HG03025 (cell line): ENCODE data around the gene CEACAM21.

Experiments used
- ATAC-seq: cut with Tn5 transposase; IDR thresholded peaks from one replicate; pipeline ENCODE4 v1.9.1; 2021; ENCODE audit warnings: mild to moderate bottlenecking, moderate library complexity; ENCODE audit not compliant: unreplicated experiment, low FRiP score

CEACAM21 gene

GRCh38 chr19:41575998-41576397 lies at the start of gene CEACAM21:
TSS of gene CEACAM21 (plus strand) at chr19:41576166. CDS start at chr19:41576275, 109 bp downstream.
- peak; percentile 71 for ATAC-seq

DNA sequence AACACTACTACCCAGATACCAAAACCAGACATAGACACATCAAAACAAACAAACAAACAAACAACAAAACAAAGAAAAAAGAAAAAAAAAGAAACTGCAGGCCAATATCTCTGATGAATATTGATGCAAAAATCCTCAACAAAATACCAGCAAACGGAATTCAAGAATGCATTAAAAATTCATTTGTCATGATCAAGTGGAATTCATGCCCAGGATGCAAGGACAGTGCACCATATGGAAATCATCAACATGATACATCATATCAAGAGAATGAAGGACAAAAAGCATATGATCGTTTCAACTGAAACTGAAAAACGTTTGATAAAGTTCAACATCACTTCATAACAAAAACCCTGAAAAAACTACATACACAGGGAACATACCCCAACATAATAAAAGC lies 48.9 kb upstream of the CEACAM21 start:
- no peak for ATAC-seq

GRCh38 chr19:41528106-41528505 lies 47.9 kb upstream of the CEACAM21 start:
- no peak for ATAC-seq

DNA sequence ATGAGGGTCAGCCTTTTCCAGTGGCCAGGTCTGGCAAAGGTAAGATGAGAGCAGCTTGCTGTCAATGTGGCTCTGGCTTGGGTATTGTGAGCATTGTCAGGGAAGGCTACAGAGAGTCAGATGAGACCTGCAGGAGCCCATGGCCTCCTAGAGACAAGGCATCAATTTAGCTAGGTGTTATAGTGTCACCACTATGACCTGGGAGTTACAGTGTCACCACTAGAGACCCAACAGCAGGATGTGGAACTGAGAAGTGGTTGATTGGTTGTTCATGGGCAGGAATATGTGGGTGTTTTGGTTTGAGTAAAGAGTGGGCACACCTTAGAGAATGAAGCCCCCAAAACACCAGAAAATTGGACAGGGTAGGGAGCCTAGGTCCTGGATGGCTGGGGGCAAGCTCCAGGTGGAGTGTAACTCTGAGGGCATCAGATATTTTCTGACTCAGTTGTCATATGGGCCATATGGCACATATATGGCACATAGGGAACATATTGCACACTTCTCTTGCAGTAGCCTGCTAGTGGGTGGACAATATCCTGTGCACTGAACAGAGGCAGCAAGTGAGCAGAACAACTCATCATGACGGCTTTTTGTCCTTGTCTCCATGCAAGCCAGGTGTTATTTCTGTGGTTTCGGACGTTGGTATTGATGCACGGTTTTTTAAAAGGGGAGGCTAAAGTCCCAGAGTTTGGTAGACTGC lies 46.3 kb upstream of the CEACAM21 start:
- ATAC-seq: no peak

DNA sequence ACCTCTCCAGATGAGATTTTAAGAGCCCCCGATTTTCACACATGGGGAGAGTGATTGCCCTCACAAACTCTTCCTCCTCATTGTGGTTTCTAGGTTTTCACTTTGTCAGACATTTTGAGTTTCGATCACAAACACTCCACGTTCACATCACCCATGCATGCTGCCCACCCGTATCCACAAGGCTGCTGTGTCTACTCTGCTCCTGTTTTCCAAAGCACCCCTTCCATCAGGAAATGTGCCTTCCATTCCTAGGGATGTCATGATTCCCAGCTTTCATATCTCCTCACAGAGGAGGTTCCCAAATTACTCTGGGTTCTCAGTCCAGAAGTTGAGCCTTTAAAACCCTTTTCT lies 45.8 kb upstream of the CEACAM21 start:
- no peak for ATAC-seq

DNA sequence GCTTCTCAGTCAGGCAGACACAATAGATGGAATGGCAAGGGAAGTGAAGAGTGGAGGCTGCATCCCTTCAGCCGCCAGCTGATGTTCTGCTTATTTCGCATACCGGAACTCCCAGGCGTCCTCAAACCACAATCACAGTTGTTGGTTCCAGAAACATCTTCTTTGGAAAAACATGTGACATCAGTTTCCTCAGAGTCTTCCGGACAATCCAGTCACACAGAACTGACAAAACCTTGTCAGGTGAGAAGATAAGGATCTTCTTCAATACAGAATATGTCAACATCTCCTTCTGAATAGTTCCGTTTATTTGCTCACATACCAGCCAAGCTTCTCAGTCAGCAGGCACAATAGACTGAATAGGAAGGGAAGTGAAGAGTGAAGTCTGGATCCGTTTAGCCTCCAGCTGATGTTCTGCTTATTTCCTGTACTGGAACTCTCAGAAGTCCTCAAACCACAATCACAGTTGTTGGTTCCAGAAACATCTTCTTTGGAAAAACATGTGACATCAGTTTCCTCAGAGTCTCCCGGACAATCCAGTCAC lies 45.1 kb upstream of the CEACAM21 start:
- no peak for ATAC-seq

DNA sequence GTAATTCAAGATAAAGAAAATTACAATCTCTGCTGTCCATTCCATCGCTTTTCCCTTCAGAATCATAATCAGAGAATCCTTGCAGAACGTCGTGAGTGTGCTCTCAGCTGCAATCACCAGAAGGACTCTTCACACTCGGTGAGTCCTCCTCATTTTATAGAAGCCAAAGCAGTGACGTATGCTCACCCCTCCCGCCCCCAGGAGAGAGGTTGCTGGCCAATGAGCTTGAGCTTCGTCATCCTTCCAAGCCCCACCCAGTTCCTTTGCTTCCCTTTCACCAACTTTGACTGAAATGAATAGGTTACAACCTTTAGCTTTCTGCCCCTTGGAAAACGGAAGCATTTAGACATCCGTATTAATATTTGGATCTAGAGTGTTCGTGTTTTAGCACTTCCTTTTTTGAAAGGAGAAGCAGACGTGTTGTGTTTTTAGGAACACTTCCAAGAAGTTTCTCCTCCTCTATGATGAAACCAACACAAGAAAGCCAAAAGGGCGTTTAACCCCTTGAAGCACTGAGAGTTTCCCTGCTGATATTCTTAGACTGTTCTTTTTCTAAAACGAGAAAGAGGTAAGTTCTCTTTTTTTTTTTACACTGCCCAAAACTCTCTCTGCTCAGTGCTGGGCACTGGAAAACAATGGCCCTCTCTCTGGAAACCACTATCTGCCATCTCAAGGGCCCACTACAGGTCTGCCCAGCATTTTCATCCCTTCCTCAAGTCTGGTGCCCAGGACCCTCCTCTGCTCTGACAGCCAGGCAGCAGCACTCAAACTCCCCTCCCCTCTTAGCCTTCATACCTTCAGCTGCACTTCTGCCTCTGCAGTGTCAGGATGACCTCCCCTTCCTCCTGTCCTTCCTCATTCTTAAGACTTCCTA lies 44.3 kb upstream of the CEACAM21 start:
- ATAC-seq: no peak

DNA sequence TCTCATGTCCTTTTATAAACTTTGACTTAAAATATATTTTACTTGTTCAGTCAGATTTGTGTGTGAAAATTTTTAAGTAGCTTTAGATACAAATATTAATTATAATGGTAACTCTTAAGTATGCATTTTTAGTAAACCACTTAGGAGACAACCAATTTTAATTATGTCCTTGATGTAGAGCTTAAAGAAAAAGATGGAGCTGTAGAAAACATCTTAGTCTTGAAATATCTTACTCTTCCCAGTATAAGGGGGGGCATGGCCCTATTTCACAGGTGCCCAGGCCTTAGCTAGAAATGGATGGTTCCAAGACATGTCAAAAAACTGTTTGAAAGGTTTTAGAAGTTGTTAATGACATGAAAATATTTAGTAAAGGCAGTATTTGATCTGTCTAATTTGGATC lies 43.4 kb upstream of the CEACAM21 start:
- no peak for ATAC-seq

GRCh38 chr19:41533671-41534215 lies 42.2 kb upstream of the CEACAM21 start:
- no peak for ATAC-seq

- ATAC-seq: peak; percentile 66
These were observed 40.8 kb upstream of the CEACAM21 start for GRCh38 chr19:41535029-41535622.

GRCh38 chr19:41537789-41538188 lies 38.2 kb upstream of the CEACAM21 start:
- no peak for ATAC-seq

GRCh38 chr19:41540041-41540695 lies 35.8 kb upstream of the CEACAM21 start:
- ATAC-seq: no peak

- ATAC-seq: no peak
These were observed 33.9 kb upstream of the CEACAM21 start for GRCh38 chr19:41541990-41542584.

GRCh38 chr19:41542622-41543021 lies 33.3 kb upstream of the CEACAM21 start:
- no peak for ATAC-seq

GRCh38 chr19:41543582-41543981 lies 32.4 kb upstream of the CEACAM21 start:
- ATAC-seq: no peak

DNA sequence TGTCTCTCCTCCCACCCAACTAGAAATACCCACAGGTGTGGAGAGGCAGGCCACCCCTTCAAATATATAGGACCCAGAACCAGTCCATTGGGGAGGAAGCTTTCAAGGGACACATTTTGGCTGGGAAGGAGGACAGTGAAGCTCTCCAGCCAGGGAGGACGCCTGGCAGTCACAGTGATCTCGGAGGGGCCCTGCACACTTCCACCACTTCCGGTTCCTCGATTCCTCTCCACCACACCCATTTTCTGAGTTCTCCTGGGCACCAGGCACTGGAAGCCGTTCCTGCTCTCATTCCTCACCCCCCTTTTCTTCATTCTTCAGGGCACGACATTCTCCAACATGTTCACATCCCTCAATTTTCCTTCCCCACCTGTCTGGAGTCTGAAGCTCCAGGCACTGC lies 30.4 kb upstream of the CEACAM21 start:
- no peak for ATAC-seq

DNA sequence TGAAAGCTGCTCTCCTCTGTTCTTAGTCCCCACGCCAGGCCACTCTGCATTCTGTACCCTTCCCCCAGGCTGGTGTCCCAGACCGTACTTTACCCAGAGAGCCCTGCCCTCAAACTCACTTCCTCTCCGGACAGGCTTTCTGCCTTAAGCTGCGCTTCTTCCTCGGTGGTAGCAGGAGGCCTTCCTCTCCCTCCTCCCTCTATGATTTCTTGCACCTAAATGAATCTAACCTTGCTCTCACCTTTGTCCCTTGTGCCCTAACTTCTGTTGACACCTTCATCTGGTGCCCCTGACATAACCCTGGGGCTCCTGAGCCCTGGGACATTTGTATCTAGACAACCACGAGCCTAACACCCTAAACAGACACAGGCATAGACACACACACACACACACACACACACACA lies 29.6 kb upstream of the CEACAM21 start:
- no peak for ATAC-seq

DNA sequence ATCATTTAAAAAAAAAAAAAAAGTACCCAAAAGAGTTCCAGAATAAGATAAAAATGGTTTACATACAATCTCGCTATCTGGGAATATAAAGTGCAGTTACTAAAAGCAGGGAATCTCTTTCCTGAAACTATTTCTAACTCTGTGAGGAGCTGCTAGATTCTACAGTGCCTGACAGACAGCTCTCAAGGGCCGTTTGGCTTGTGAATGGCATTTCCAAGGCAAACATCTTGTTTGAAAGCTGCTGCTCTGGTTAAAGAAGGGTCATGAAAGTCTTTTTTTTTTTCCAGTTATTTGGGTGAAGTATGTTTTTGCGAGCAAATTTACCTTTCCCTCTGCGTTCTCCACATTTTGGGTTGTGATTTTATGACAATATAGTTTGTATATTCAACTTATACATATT lies 29.0 kb upstream of the CEACAM21 start:
- no peak for ATAC-seq

DNA sequence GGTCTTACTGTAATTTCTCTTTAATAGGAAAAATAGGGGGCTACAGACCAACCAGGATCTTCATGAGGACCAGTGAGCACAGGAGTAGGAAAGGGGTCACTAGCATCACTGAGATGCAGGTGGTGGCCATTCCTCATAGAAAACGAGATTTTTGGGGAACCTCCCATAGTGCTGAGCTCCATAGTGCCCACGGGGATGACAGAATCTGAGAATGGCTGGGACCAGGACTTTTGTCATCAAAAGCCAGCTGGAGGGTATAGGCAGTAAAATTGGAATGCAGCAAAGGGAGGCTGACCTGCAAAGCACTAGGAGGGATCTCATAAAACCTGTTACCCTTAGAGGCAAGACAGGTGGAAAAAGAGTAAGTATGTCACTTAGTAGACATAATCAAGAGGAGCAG lies 28.4 kb upstream of the CEACAM21 start:
- no peak for ATAC-seq

GRCh38 chr19:41548047-41548446 lies 27.9 kb upstream of the CEACAM21 start:
- ATAC-seq: no peak
